ENCODE data around the gene NID2.
A peak's percentile ranks its signal among the peaks of the same experiment; 100 is the strongest.

Gene NID2

GRCh38 chr14:51981218-51981854, 87.5 kb downstream of the NID2 start:
- peak; percentile 18 for DNase-seq (ENCODE audit: extremely low spot score)
- CTCF ChIA-PET = interaction anchor here (1.3 to 4.9 kb wide), 8 partner anchors 8 to 329 kb away, joined by 3 to 62 read pairs (median 6); partner anchors contain the start of gene RTRAF
- TF ChIP-seq CTCF (IDR thresholded peaks at IDR 0.05; ENCODE audit: control extremely low read depth, extremely low read depth, low read depth, missing control alignments) = no peak
- POLR2A ChIA-PET = no interaction called here

- CTCF ChIA-PET = interaction anchor here (0.5 to 4.9 kb wide), 52 partner anchors 10 to 1231 kb away, joined by 3 to 62 read pairs (median 4); partner anchors contain the start of genes FRMD6, GNG2 and RTRAF
- peak; percentile 91 for TF ChIP-seq CTCF (IDR thresholded peaks at IDR 0.05; ENCODE audit: control extremely low read depth, extremely low read depth, low read depth, missing control alignments)
- DNase-seq (ENCODE audit: extremely low spot score) = peak; percentile 52
- POLR2A ChIA-PET = no interaction called here
Measured at GRCh38 chr14:51979088-51979709, 89.7 kb downstream of the NID2 start.

- POLR2A ChIA-PET = no interaction called here
- DNase-seq (ENCODE audit: extremely low spot score) = no peak
- CTCF ChIA-PET = interaction anchor here (0.5 to 4.9 kb wide), 51 partner anchors 10 to 1231 kb away, joined by 3 to 62 read pairs (median 4); partner anchors contain the start of genes FRMD6, GNG2 and RTRAF
- TF ChIP-seq CTCF (IDR thresholded peaks at IDR 0.05; ENCODE audit: control extremely low read depth, extremely low read depth, low read depth, missing control alignments) = no peak
Measured at GRCh38 chr14:51978681-51979085, 90.2 kb downstream of the NID2 start.

- ChIA-PET POLR2A (no interaction called here), CTCF (interaction anchor here (0.7 to 4.9 kb wide), 7 partner anchors 12 to 136 kb away, joined by 3 to 47 read pairs (median 8); partner anchors contain the start of gene RTRAF)
- no peak for DNase-seq (ENCODE audit: extremely low spot score)
- no peak for TF ChIP-seq CTCF (IDR thresholded peaks at IDR 0.05; ENCODE audit: control extremely low read depth, extremely low read depth, low read depth, missing control alignments)
Measured at GRCh38 chr14:51977075-51977474, 91.8 kb downstream of the NID2 start.

GRCh38 chr14:51972566-51972965, 96.3 kb downstream of the NID2 start:
- ChIA-PET CTCF (interaction anchor here (1.7 kb wide), 1 partner anchor 10 kb away, joined by 5 read pairs; no protein-coding TSS in a partner anchor), POLR2A (no interaction called here)
- DNase-seq (ENCODE audit: extremely low spot score) = no peak
- TF ChIP-seq CTCF (IDR thresholded peaks at IDR 0.05; ENCODE audit: control extremely low read depth, extremely low read depth, low read depth, missing control alignments) = no peak

GRCh38 chr14:51969852-51970540, 98.9 kb downstream of the NID2 start:
- no peak for TF ChIP-seq CTCF (IDR thresholded peaks at IDR 0.05; ENCODE audit: control extremely low read depth, extremely low read depth, low read depth, missing control alignments)
- no peak for DNase-seq (ENCODE audit: extremely low spot score)
- CTCF ChIA-PET = interaction anchor here (0.9 to 5.4 kb wide), 2 partner anchors 10 to 142 kb away, joined by 3 to 62 read pairs; no protein-coding TSS in a partner anchor
- POLR2A ChIA-PET = no interaction called here

Data from GM10248 (cell line).